Measurements from ENCODE around the gene STX3.
A peak's percentile ranks its signal among the peaks of the same experiment; 100 is the strongest.

The STX3 gene

DNA sequence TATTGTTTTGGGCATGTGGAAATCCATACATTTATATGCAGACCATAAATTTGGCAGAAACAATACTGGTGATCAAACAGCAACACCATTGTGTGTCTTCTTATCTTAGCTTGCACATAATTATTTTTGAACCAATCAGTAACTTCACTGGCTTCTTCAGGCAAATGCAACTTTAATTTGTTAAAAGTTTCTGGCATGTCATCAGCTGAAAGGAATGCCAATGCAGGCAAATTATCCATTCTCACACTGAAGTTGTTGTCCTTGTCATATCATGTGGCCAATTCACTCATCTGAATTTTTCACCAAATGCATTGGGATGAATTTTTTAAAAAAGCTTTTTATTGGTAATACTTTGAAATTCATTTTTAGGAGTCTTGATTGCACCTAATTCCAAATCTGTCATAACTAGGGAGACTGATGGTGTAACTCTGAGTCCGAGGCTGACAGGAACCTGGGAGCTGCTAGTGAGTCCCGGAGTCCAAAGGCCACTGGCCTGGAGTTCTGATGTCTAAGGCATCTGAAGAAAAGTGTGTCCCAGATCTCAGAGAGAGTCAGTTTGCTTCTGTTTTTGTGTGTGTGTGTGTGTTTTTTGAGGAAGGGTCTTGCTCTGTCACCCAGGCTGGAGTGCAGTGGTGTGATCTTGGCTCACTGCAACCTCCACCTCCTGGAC, 24.1 kb upstream of the STX3 start:
- H3K36me3 Mint-ChIP-seq (ENCODE audit: low read depth): no peaks in the 10 kb centered on the region
- H3K4me1 Mint-ChIP-seq (ENCODE audit: low read depth): peaks cover 22% of the 10 kb centered on the region
- H3K4me3 Mint-ChIP-seq: no peak overlapping the region
- intact Hi-C loops (cut with micrococcal nuclease): no loop called here
- no peak overlapping the region for H3K27ac Mint-ChIP-seq
- H3K27me3 Mint-ChIP-seq: no peaks in the 10 kb centered on the region
- peaks cover 9% of the 10 kb centered on the region for H3K9me3 Mint-ChIP-seq

DNA sequence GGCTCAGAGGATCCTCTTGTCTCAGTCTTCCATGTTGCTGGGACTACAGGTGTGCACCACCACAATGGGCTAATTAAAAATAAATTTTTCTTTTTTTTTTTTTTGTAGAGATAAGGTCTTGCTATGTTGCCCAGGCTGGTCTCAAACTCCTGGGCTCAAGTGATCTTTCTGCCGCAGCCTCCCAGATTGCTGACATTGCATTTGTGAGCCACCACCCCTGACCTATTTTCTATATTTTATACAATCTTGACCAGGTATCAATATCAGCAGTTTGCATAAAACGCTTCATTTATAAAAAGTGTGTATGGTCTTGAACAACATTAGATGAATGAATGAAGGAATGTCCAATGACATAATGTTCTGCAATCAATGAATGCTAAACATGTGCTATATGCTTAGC, 9.1 kb upstream of the STX3 start:
- no peaks in the 10 kb centered on the region for H3K9me3 Mint-ChIP-seq

DNA sequence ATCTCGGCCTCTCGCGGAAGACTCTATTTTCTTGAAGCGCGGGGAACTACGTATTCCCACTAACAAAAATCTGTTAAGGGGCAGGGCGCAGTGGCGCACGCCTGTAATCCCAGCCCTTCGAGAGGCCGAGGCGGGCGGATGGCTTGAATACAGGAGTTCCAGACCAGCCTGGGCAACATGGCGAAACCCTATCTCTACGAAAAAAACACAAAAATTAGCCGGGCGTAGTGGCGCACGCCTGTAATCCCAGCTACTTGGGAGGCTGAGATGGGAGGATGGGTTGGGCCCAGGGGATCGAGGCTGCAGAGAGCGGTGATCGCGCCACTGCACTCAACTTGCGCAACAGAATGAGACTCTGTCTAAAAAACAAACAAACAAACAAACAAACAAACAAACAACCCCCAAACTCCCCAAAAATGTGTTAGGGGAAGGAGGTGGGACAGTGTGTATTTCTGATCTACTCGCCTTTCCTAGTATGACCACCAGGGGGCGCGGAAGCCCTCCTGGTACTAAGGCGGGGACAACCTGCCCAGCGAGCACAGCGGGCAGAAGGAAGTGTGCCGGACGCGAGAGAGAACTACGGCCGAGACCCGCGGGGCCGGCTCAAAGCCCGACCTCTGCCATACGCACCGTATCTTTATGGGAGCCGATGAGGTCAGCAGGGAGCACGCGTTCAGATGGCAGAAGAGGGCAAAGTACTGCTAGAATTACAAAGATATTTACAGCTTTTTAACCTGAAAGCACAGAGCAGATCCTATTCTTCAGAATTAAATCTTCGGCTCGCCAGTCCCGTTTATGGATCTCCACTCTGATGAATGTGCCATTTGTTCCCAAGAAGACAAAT, 1.3 kb upstream of the STX3 start:
- peak overlapping the region; percentile 86 for H3K4me3 Mint-ChIP-seq
- peaks cover 44% of the 10 kb centered on the region for H3K4me1 Mint-ChIP-seq (ENCODE audit: low read depth)
- H3K36me3 Mint-ChIP-seq (ENCODE audit: low read depth): peaks cover 37% of the 10 kb centered on the region
- intact Hi-C loops (cut with micrococcal nuclease): loop anchor here (1.0 to 2.0 kb wide), 2 partner anchors 48 to 57 kb away; partner anchors contain the start of gene MRPL16
- H3K9me3 Mint-ChIP-seq: no peaks in the 10 kb centered on the region
- H3K27ac Mint-ChIP-seq: peak overlapping the region; percentile 86
- peaks cover 1% of the 10 kb centered on the region for H3K27me3 Mint-ChIP-seq

More for the DNA sequence above, 9.1 kb upstream of the STX3 start:
- H3K27ac Mint-ChIP-seq: no peak overlapping the region
- peaks cover 1% of the 10 kb centered on the region for H3K27me3 Mint-ChIP-seq
- intact Hi-C loops (cut with micrococcal nuclease): no loop called here
- no peaks in the 10 kb centered on the region for H3K4me1 Mint-ChIP-seq (ENCODE audit: low read depth)
- H3K4me3 Mint-ChIP-seq: no peak overlapping the region
- no peaks in the 10 kb centered on the region for H3K36me3 Mint-ChIP-seq (ENCODE audit: low read depth)

DNA sequence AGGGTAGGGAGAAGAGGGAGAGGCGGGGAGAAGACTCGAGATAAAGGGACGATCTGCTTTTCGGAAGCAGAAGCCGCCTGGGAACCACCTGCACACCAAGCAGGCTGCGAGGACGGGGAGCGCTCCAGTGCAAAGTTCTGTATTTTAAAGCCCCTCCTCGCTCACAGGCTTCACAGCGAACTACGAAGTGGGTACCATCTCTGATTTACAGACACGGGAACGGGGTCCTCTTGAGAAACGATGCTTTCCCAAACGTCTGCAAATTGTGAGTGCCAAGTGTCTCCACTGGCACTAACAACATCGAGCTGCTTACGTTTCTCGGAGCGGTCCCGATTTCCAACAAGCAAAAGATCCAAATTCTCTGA, 700 bp upstream of the STX3 start:
- Mint-ChIP-seq H3K4me3 (peak overlapping the region; percentile 86), H3K9me3 (no peaks in the 10 kb centered on the region), H3K27ac (peak overlapping the region; percentile 86), H3K4me1 (ENCODE audit: low read depth) (peaks cover 50% of the 10 kb centered on the region), H3K36me3 (ENCODE audit: low read depth) (peaks cover 39% of the 10 kb centered on the region), H3K27me3 (no peaks in the 10 kb centered on the region)
- intact Hi-C loops (cut with micrococcal nuclease): loop anchor here (1.0 to 2.0 kb wide), 2 partner anchors 48 to 56 kb away; partner anchors contain the start of gene MRPL16

DNA sequence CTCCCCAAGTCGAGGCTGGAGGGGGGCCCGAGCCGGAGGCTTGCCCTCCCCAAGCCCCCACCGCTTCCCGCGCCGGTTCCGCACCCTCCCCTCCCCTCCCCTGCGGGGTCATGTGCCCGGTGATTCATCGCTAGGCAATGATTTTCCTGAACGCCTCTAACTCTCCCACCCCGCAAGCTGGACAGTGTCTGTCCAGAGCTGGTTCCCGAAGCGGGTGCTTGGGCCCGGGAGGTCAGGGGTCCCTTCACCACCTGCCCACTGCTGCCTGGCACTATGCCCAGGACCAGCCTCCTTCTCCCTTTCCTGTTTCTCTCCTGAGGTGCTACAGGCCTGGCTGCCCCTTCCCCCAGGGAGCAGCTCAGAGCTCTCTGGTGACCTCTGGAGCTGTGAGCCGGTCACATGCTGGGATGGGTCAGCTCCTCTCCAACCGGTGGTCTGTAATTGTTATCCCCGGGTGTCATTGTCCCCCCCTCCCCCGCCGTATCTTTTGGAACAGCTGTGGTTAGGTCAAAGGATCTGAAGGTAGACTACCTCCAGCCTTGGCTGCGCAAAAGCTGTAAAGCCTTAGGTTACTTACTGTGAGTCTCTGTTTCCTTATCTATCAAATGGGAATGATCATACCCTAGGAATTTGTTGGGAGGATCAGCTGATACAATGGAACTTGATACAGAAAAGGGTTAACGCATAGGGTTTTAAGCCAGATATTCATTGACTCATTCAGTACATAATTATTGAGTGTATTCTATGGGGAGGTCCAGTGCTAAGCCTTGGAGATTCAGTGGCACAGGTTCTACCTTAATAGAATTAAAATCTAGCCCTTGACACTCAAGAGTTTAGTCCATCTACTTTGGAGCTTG, 753 bp downstream of the STX3 start:
- Mint-ChIP-seq H3K36me3 (ENCODE audit: low read depth) (peaks cover 54% of the 10 kb centered on the region), H3K9me3 (no peaks in the 10 kb centered on the region), H3K4me3 (peak overlapping the region; percentile 86), H3K27ac (peak overlapping the region; percentile 86), H3K4me1 (ENCODE audit: low read depth) (peaks cover 64% of the 10 kb centered on the region), H3K27me3 (no peaks in the 10 kb centered on the region)
- intact Hi-C loops (cut with micrococcal nuclease): loop anchor here (2.0 kb wide), 1 partner anchor 55 kb away; the partner anchor contains the start of gene MRPL16

DNA sequence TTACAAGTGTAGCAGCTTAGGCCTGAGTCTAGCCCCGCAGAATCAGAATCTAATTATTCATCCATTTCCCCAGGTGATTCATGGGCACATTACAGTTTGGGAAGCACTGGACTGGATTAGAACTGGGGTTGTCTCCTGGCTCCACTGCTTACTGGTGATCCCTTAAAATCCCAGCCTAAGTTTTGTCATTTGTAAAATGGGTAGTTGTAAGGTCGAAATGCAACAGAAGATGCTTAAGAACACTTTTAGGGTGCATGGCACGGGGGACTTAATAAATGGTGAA, 1.3 kb downstream of the STX3 start:
- intact Hi-C loops (cut with micrococcal nuclease): no loop called here
- H3K9me3 Mint-ChIP-seq: no peaks in the 10 kb centered on the region
- peak overlapping the region; percentile 86 for H3K4me3 Mint-ChIP-seq
- peaks cover 70% of the 10 kb centered on the region for H3K4me1 Mint-ChIP-seq (ENCODE audit: low read depth)
- H3K36me3 Mint-ChIP-seq (ENCODE audit: low read depth): peaks cover 59% of the 10 kb centered on the region
- no peaks in the 10 kb centered on the region for H3K27me3 Mint-ChIP-seq
- peak overlapping the region; percentile 86 for H3K27ac Mint-ChIP-seq

DNA sequence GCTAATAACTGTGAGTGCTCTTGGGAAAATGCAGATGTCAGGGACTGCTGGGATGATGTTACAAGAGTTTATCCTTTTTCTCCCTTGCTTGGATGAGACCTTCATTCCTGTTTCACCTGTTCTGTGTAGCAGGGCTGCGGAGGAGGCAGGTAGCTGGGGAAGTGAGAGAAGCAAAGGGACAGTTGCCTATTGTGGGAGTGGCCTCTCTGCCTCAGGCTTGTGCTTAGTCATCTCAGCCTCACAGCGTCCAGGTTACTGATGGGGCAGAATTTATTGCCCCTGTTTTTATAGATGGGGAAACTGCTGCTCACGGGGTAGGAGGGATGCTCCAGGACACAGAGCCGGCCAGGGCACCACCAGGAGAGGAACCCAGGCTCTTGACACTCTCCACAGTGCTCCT, 1.7 kb downstream of the STX3 start:
- H3K27ac Mint-ChIP-seq: peak overlapping the region; percentile 86
- H3K4me3 Mint-ChIP-seq: peak overlapping the region; percentile 86
- peaks cover 63% of the 10 kb centered on the region for H3K36me3 Mint-ChIP-seq (ENCODE audit: low read depth)

DNA sequence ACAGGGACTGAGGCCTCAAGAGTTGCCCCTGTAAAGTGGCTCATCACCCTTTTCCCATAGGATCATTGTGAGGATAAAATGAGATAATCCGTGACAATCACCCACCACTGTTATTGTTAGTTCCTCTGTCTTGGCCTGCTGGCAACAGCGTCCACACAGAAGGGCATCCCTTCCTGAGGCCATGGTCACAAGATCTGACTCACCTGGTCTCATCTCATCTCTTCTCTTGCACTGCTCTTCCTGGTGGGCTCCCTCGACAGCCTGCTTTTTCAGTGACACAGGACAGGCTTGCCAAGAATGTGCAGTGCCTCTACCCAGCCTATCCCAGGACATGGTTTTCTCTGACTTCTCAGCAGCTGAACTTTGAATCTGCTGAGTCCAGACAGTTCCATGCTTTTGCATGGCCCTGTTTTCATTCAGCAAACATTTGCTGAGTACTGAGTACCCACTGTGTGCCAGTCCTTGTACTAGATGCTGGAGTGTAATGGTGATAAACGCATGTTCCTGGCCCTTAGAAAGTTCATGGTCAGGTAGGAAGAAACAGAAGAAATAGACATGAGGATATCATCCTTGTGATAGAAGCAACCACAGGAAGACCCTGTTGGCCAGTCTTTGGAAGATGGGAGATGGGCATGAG, 3.3 kb downstream of the STX3 start:
- H3K4me1 Mint-ChIP-seq (ENCODE audit: low read depth): peaks cover 88% of the 10 kb centered on the region
- H3K9me3 Mint-ChIP-seq: no peaks in the 10 kb centered on the region
- no peak overlapping the region for H3K4me3 Mint-ChIP-seq
- H3K36me3 Mint-ChIP-seq (ENCODE audit: low read depth): peaks cover 79% of the 10 kb centered on the region
- no peaks in the 10 kb centered on the region for H3K27me3 Mint-ChIP-seq
- H3K27ac Mint-ChIP-seq: peak overlapping the region; percentile 86
- intact Hi-C loops (cut with micrococcal nuclease): no loop called here

More for the DNA sequence above, 1.7 kb downstream of the STX3 start:
- Mint-ChIP-seq H3K9me3 (no peaks in the 10 kb centered on the region), H3K27me3 (no peaks in the 10 kb centered on the region), H3K4me1 (ENCODE audit: low read depth) (peaks cover 73% of the 10 kb centered on the region)
- intact Hi-C loops (cut with micrococcal nuclease): no loop called here

DNA sequence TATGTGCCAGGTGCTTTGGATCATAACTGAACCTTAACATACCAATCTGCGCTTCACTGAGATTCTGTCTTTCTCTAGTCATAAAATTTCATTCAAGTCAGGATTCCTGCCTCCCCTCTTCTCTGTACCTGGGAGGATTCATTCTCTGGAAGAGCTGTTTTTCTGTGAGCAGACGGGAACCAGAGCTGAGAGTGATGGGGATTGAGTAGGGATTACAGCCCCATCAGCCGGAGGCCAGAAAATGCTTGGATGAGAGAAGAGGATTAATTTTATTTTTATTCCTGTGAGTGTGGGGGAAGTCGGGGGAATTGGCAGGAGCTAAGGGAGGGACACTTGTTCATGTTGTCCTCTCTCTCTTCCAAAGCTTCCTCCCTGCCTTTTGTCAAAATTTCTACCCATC, 4.7 kb downstream of the STX3 start:
- H3K27me3 Mint-ChIP-seq: no peaks in the 10 kb centered on the region
- H3K4me1 Mint-ChIP-seq (ENCODE audit: low read depth): peaks cover 77% of the 10 kb centered on the region

DNA sequence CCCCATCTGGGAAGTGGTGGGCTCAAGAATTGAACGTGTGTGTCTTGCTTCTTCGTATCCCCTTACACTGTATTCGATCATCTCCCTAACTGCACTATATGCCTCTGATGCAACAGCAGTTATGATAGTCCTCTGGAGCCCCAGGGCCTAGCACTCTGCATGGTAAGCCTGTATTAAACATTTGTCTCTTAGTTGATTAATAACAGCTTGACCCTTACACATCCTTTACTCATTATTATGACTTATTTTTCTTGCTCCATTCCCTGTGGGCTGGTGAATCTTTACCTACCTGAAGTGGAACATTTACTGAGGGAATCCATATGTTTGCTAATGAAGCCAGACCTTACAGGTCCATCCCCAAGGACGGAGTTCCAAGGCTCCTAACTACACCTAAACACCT, 5.6 kb downstream of the STX3 start:
- Mint-ChIP-seq H3K27me3 (no peaks in the 10 kb centered on the region), H3K4me1 (ENCODE audit: low read depth) (peaks cover 73% of the 10 kb centered on the region), H3K27ac (peak overlapping the region; percentile 17), H3K9me3 (no peaks in the 10 kb centered on the region), H3K36me3 (ENCODE audit: low read depth) (peaks cover 70% of the 10 kb centered on the region), H3K4me3 (no peak overlapping the region)
- intact Hi-C loops (cut with micrococcal nuclease): no loop called here

More for the DNA sequence above, 4.7 kb downstream of the STX3 start:
- H3K9me3 Mint-ChIP-seq: no peaks in the 10 kb centered on the region
- intact Hi-C loops (cut with micrococcal nuclease): no loop called here
- H3K36me3 Mint-ChIP-seq (ENCODE audit: low read depth): peaks cover 78% of the 10 kb centered on the region
- no peak overlapping the region for H3K27ac Mint-ChIP-seq
- H3K4me3 Mint-ChIP-seq: no peak overlapping the region

DNA sequence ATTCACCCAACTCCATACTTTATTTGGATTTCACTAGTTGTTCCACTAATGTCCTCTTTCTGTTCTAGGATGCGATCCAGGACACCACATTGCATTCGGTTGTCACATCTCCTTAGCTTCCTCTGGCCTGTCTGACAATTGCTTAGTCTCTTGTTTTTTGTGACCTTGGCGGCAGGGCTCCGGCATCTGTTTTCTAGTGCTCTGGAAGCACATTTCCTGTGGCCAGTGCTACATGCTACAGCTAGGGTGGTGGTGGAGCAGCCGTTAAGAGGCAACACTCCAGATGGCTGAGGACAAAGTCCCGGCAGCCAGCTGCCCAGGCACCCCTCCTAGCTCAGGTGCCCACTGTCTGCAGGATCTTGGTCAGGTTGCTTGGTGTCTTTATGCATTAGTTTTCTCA, 6.8 kb downstream of the STX3 start:
- H3K4me3 Mint-ChIP-seq: no peak overlapping the region
- no peaks in the 10 kb centered on the region for H3K27me3 Mint-ChIP-seq
- peak overlapping the region; percentile 66 for H3K27ac Mint-ChIP-seq
- peaks cover 64% of the 10 kb centered on the region for H3K36me3 Mint-ChIP-seq (ENCODE audit: low read depth)
- H3K4me1 Mint-ChIP-seq (ENCODE audit: low read depth): peaks cover 62% of the 10 kb centered on the region
- intact Hi-C loops (cut with micrococcal nuclease): no loop called here
- no peaks in the 10 kb centered on the region for H3K9me3 Mint-ChIP-seq

DNA sequence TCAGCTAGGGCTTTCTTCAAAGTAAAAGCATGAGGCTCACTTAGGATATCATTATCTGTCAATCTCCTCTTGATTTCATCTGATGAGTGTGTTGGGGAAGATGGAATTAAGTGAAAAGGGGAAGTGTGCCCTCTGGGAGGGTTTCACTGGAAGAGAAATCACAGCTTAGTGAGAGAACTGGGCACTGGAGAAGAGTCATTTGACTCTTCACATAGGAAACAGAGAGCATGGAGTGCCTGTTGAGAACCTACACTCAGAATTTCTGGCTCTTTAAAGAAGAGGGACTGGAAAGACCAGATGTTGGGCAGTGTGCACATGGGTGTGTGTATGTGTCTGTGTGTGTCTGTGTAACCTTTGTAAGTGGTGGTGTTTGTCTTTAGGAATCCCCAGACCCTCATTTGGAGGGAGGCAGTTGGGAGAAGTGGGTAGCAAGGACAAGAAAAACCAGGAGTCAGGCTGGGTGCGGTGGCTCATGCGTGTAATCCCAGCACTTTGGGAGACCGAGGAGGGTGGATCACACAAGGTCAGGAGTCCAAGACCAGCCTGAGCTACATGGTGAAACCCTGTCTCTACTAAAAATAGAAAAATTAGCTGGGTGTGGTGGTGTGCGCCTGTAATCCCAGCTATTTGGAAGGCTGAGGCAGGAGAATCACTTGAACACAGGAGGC, 10.0 kb downstream of the STX3 start:
- Mint-ChIP-seq H3K4me1 (ENCODE audit: low read depth) (peaks cover 31% of the 10 kb centered on the region), H3K4me3 (peak overlapping the region; percentile 75), H3K36me3 (ENCODE audit: low read depth) (peaks cover 37% of the 10 kb centered on the region), H3K9me3 (no peaks in the 10 kb centered on the region), H3K27ac (no peak overlapping the region), H3K27me3 (no peaks in the 10 kb centered on the region)
- intact Hi-C loops (cut with micrococcal nuclease): no loop called here

DNA sequence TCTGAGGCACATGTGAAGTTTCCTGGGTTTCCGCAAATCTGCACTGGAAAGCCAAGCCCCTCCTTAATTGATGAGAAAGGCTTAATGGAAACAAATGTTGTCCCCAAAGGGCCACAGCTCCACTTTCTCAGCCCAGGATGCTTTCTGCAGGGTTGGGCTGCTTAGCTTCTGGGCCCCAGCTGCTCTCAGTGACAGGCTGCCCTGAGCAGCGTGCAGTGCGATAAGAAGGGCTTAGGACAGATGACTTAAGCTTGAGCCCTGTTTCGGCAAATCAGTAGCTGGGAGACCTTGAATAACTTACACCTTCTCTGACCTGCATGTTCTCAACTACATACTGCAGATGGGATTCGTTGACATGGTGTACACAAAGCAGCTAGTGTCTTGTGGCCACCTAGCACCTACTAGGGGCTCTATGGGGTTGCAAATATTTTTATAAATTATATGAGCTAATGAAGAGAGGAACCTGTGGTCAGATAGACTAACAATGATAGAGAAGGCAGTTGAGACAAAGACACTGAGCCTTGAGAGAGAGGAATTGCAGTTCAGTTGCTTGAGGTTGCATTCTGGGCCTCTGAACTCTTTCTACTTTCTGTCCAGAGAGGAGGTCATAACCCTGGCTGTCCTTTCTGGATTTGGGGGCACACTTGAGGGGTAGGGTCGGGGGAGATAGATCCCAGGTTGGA, 11.5 kb downstream of the STX3 start:
- Mint-ChIP-seq H3K4me3 (peak overlapping the region; percentile 21), H3K27ac (no peak overlapping the region)

More for the DNA sequence above, 11.5 kb downstream of the STX3 start:
- Mint-ChIP-seq H3K4me1 (ENCODE audit: low read depth) (peaks cover 16% of the 10 kb centered on the region), H3K36me3 (ENCODE audit: low read depth) (peaks cover 22% of the 10 kb centered on the region), H3K27me3 (no peaks in the 10 kb centered on the region), H3K9me3 (no peaks in the 10 kb centered on the region)
- intact Hi-C loops (cut with micrococcal nuclease): no loop called here

Measured in dendritic cell treated with granulocyte-macrophage colony-stimulating factor and Interleukin-4, amounts not matched to agents 40 ng/mL and 50 ng/mL, for 4 days (primary cell).